NCI-H748 treated with DMSO at 0.1 percent for 48 hours (cell line): ENCODE results near the gene CCSER2.
A peak's percentile ranks its signal among the peaks of the same experiment; 100 is the strongest.
"Not testable (repeated sequence)": the region's sequence is repeated elsewhere in the genome, so short reads cannot be mapped to it uniquely, and the experiment has no call there.

Experiments
- DNase-seq: peaks from one replicate; lab custom pipeline; 2025; lab: John Stamatoyannopoulos, UW

Gene CCSER2

GRCh38 chr10:84523526-84523925 lies 195.1 kb downstream of the CCSER2 start:
- no peak for DNase-seq

- no peak for DNase-seq
Observed at GRCh38 chr10:84524435-84524834, 196.0 kb downstream of the CCSER2 start.

- DNase-seq, result no peak
Observed at GRCh38 chr10:84525120-84525806, 196.9 kb downstream of the CCSER2 start.

- DNase-seq, result not testable (repeated sequence)
Observed at GRCh38 chr10:84525807-84526182, 197.4 kb downstream of the CCSER2 start.

GRCh38 chr10:84527386-84527785 lies 199.0 kb downstream of the CCSER2 start:
- not testable (repeated sequence) for DNase-seq

GRCh38 chr10:84528526-84528925 lies 200.1 kb downstream of the CCSER2 start:
- DNase-seq, result not testable (repeated sequence)

GRCh38 chr10:84530724-84531325 lies 202.4 kb downstream of the CCSER2 start:
- no peak for DNase-seq

- no peak for DNase-seq
Observed at GRCh38 chr10:84531396-84531795, 203.0 kb downstream of the CCSER2 start.

- DNase-seq, result no peak
Observed at GRCh38 chr10:84534168-84534567, 205.8 kb downstream of the CCSER2 start.

- DNase-seq, result peak; percentile 59
Observed at GRCh38 chr10:84537447-84537931, 209.1 kb downstream of the CCSER2 start.

GRCh38 chr10:84538036-84538435 lies 209.6 kb downstream of the CCSER2 start:
- no peak for DNase-seq

- DNase-seq, result no peak
Observed at GRCh38 chr10:84539216-84539615, 210.8 kb downstream of the CCSER2 start.

GRCh38 chr10:84540022-84540616 lies 211.7 kb downstream of the CCSER2 start:
- DNase-seq, result no peak

- no peak for DNase-seq
Observed at GRCh38 chr10:84540617-84541288, 212.4 kb downstream of the CCSER2 start.

- DNase-seq, result no peak
Observed at GRCh38 chr10:84541289-84541637, 212.9 kb downstream of the CCSER2 start.

GRCh38 chr10:84542522-84543490 lies 214.4 kb downstream of the CCSER2 start:
- DNase-seq, result no peak

- no peak for DNase-seq
Observed at GRCh38 chr10:84543948-84544347, 215.6 kb downstream of the CCSER2 start.

- DNase-seq, result no peak
Observed at GRCh38 chr10:84545651-84546050, 217.3 kb downstream of the CCSER2 start.

GRCh38 chr10:84546609-84547008 lies 218.2 kb downstream of the CCSER2 start:
- DNase-seq, result no peak

- no peak for DNase-seq
Observed at GRCh38 chr10:84547616-84548015, 219.2 kb downstream of the CCSER2 start.

- DNase-seq, result no peak
Observed at GRCh38 chr10:84548869-84549268, 220.5 kb downstream of the CCSER2 start.
